HG03565 (cell line): ENCODE results near the gene ANKRD44.

Source experiments
- ATAC-seq: cut with Tn5 transposase; IDR thresholded peaks from one replicate; pipeline ENCODE4 v1.9.1; 2021; ENCODE audit warnings: mild to moderate bottlenecking, moderate library complexity; ENCODE audit not compliant: unreplicated experiment

ANKRD44 gene

GRCh38 chr2:197007716-197008628 lies 302.6 kb downstream of the ANKRD44 start:
- no peak for ATAC-seq

- no peak for ATAC-seq
Measured at GRCh38 chr2:197001921-197002320, 308.7 kb downstream of the ANKRD44 start.

- no peak for ATAC-seq
Measured at GRCh38 chr2:196995757-196996314, 314.7 kb downstream of the ANKRD44 start.

GRCh38 chr2:196994764-196995163 lies 315.8 kb downstream of the ANKRD44 start:
- ATAC-seq: no peak

- ATAC-seq: no peak
Measured at GRCh38 chr2:196993617-196994016, 317.0 kb downstream of the ANKRD44 start.

GRCh38 chr2:196992466-196992865 lies 318.1 kb downstream of the ANKRD44 start:
- no peak for ATAC-seq

- ATAC-seq: no peak
Measured at GRCh38 chr2:196990788-196991461, 319.7 kb downstream of the ANKRD44 start.

GRCh38 chr2:196990092-196990491 lies 320.5 kb downstream of the ANKRD44 start:
- no peak for ATAC-seq

- no peak for ATAC-seq
Measured at GRCh38 chr2:196989496-196989895, 321.1 kb downstream of the ANKRD44 start.

GRCh38 chr2:196988639-196989038 lies 321.9 kb downstream of the ANKRD44 start:
- no peak for ATAC-seq

- ATAC-seq: peak; percentile 66
Measured at GRCh38 chr2:196987649-196988364, 322.8 kb downstream of the ANKRD44 start.

GRCh38 chr2:196987298-196987648 lies 323.3 kb downstream of the ANKRD44 start:
- no peak for ATAC-seq

- ATAC-seq: no peak
Measured at GRCh38 chr2:196985511-196986183, 324.9 kb downstream of the ANKRD44 start.

- ATAC-seq: no peak
Measured at GRCh38 chr2:196984903-196985302, 325.7 kb downstream of the ANKRD44 start.

- no peak for ATAC-seq
Measured at GRCh38 chr2:196983934-196984333, 326.6 kb downstream of the ANKRD44 start.

GRCh38 chr2:196980473-196980872 lies 330.1 kb downstream of the ANKRD44 start:
- ATAC-seq: no peak

GRCh38 chr2:196980001-196980400 lies 330.6 kb downstream of the ANKRD44 start:
- ATAC-seq: no peak

- ATAC-seq: no peak
Measured at GRCh38 chr2:196977507-196977906, 333.1 kb downstream of the ANKRD44 start.

- ATAC-seq: no peak
Measured at GRCh38 chr2:196974970-196975369, 335.6 kb downstream of the ANKRD44 start.

GRCh38 chr2:196971574-196972279 lies 338.9 kb downstream of the ANKRD44 start:
- ATAC-seq: no peak
